Measurements from ENCODE around the gene ZMIZ1. TPM values are rescaled to one million over a fixed set of nuclear protein-coding genes. Genes with fewer than 3 reads are reported as not detected.

The ZMIZ1 gene
- polyA plus RNA-seq, 1 donor from 2014 or later, result 4.6 TPM

GRCh38 chr10:79129361-79129997, 60.7 kb downstream of the ZMIZ1 start:
- Mint-ChIP-seq H3K27ac (peak overlapping the region in 1 of 3 donors; percentile 47), H3K4me3 (no peak overlapping the region), H3K36me3 (no peaks in the 10 kb centered on the region), H3K4me1 (no peaks in the 10 kb centered on the region), H3K27me3 (peaks cover 7% of the 10 kb centered on the region), H3K9me3 (peaks cover 0 to 2% (median 0%) of the 10 kb centered on the region in 3 donors)

- no peaks in the 10 kb centered on the region for H3K36me3 Mint-ChIP-seq
- H3K4me3 Mint-ChIP-seq, result no peak overlapping the region
- H3K27me3 Mint-ChIP-seq, result peaks cover 7% of the 10 kb centered on the region
- H3K9me3 Mint-ChIP-seq, result peaks cover 0 to 2% (median 0%) of the 10 kb centered on the region in 3 donors
- no peak overlapping the region for H3K27ac Mint-ChIP-seq
- no peaks in the 10 kb centered on the region for H3K4me1 Mint-ChIP-seq
These were observed 61.5 kb downstream of the ZMIZ1 start for GRCh38 chr10:79130255-79130654.

- peak overlapping the region in 1 of 3 donors; percentile 90 for H3K27ac Mint-ChIP-seq
- H3K9me3 Mint-ChIP-seq, result peaks cover 0 to 2% (median 0%) of the 10 kb centered on the region in 3 donors
- H3K4me3 Mint-ChIP-seq, result no peak overlapping the region
- no peaks in the 10 kb centered on the region for H3K36me3 Mint-ChIP-seq
- peaks cover 7% of the 10 kb centered on the region for H3K27me3 Mint-ChIP-seq
- no peaks in the 10 kb centered on the region for H3K4me1 Mint-ChIP-seq
These were observed 62.1 kb downstream of the ZMIZ1 start for GRCh38 chr10:79130846-79131245.

- peaks cover 3 to 5% (median 5%) of the 10 kb centered on the region in 3 donors for H3K4me1 Mint-ChIP-seq
- no peak overlapping the region for H3K4me3 Mint-ChIP-seq
- no peaks in the 10 kb centered on the region for H3K36me3 Mint-ChIP-seq
- H3K27me3 Mint-ChIP-seq, result peaks cover 7% of the 10 kb centered on the region
- peaks cover 0 to 2% (median 0%) of the 10 kb centered on the region in 3 donors for H3K9me3 Mint-ChIP-seq
- H3K27ac Mint-ChIP-seq, result no peak overlapping the region
These were observed 63.3 kb downstream of the ZMIZ1 start for GRCh38 chr10:79131836-79132631.

- Mint-ChIP-seq H3K27ac (peak overlapping the region in 1 of 3 donors; percentile 63), H3K27me3 (peaks cover 7% of the 10 kb centered on the region), H3K36me3 (no peaks in the 10 kb centered on the region), H3K9me3 (peaks cover 0 to 2% (median 0%) of the 10 kb centered on the region in 3 donors), H3K4me1 (peaks cover 3 to 9% (median 8%) of the 10 kb centered on the region in 3 donors), H3K4me3 (no peak overlapping the region)
These were observed 64.1 kb downstream of the ZMIZ1 start for GRCh38 chr10:79132681-79133381.

DNA sequence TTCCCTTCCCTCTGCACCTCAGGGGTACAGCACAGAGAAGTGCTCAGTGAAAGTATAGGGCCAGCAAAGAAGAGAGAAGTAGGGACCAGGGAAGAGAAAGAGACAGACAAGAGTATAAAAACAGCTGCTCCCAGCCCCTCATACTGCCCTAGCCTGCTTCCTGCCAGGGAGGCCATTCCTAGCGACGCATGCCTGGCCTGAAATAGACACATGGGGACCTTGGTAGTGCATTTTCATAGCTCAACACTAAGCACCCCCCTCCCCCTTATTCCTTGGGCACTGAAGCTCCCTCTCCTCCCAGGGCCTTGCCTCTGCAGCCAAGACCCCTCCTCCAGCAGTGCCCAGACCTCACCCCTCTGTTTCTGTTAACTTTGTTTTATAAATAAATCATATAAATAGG, 64.7 kb downstream of the ZMIZ1 start:
- peaks cover 3 to 12% (median 11%) of the 10 kb centered on the region in 3 donors for H3K4me1 Mint-ChIP-seq
- H3K4me3 Mint-ChIP-seq, result no peak overlapping the region

GRCh38 chr10:79135790-79136189, 67.0 kb downstream of the ZMIZ1 start:
- no peaks in the 10 kb centered on the region for H3K36me3 Mint-ChIP-seq
- H3K4me1 Mint-ChIP-seq, result peaks cover 3 to 12% (median 11%) of the 10 kb centered on the region in 3 donors
- H3K27ac Mint-ChIP-seq, result no peak overlapping the region
- H3K9me3 Mint-ChIP-seq, result peaks cover 0 to 2% (median 0%) of the 10 kb centered on the region in 3 donors
- no peak overlapping the region for H3K4me3 Mint-ChIP-seq
- H3K27me3 Mint-ChIP-seq, result peaks cover 9% of the 10 kb centered on the region

More for the DNA sequence above, 64.7 kb downstream of the ZMIZ1 start:
- H3K27ac Mint-ChIP-seq, result no peak overlapping the region
- peaks cover 0 to 2% (median 0%) of the 10 kb centered on the region in 3 donors for H3K9me3 Mint-ChIP-seq
- peaks cover 7% of the 10 kb centered on the region for H3K27me3 Mint-ChIP-seq
- no peaks in the 10 kb centered on the region for H3K36me3 Mint-ChIP-seq

- H3K4me3 Mint-ChIP-seq, result no peak overlapping the region
These were observed 67.7 kb downstream of the ZMIZ1 start for GRCh38 chr10:79136236-79137005.

DNA sequence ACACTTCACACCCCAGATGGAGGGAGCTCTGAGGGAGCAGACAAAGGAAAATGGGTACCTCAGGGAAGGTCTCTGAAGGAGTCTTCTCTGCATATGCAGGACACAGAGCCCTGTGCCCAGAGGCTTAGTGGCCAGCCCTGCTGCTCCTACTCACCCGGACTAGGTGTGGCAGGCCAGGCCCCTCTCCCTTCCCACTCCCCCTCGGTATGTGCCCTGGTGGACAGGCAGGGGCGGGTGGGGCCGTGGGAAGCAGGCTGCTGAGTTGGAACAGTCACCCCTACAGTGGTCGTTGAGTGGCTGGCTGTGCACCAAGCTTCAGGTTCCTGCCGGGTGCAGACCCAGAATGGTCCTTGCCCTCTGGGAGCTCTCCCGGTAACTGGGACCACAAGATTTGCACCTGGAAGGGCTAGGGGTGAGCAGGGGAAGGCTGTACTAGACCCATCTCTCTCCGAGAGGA, 68.6 kb downstream of the ZMIZ1 start:
- peaks cover 0 to 2% (median 0%) of the 10 kb centered on the region in 3 donors for H3K9me3 Mint-ChIP-seq
- H3K27me3 Mint-ChIP-seq, result peaks cover 7% of the 10 kb centered on the region
- peak overlapping the region in 2 of 4 donors; percentile 60 to 77 for H3K4me3 Mint-ChIP-seq
- H3K4me1 Mint-ChIP-seq, result peaks cover 3 to 14% (median 12%) of the 10 kb centered on the region in 3 donors
- no peak overlapping the region for H3K27ac Mint-ChIP-seq
- no peaks in the 10 kb centered on the region for H3K36me3 Mint-ChIP-seq

More at GRCh38 chr10:79136236-79137005, 67.7 kb downstream of the ZMIZ1 start:
- no peaks in the 10 kb centered on the region for H3K36me3 Mint-ChIP-seq
- peaks cover 3 to 12% (median 11%) of the 10 kb centered on the region in 3 donors for H3K4me1 Mint-ChIP-seq
- peaks cover 0 to 2% (median 0%) of the 10 kb centered on the region in 3 donors for H3K9me3 Mint-ChIP-seq
- no peak overlapping the region for H3K27ac Mint-ChIP-seq
- H3K27me3 Mint-ChIP-seq, result peaks cover 9% of the 10 kb centered on the region

DNA sequence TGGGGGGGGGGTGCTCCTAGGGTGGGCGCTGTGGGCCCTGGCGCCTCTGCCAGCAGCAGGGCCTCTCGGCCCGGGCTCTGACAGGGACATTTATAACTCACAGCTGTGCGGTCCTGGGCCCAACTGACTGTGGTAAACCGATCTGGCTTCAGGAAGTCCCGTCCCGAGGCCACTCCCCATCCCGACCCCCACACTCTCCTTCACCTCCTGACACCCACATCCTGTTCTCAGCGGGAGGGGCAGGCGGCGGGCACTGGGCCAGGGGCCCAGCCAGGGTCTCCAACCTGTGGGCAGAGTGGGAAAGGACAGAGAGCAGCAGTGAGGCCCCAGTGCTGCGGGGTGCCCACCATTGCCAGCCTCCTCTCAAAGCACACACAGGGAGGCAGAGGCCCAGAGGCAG, 69.1 kb downstream of the ZMIZ1 start:
- Mint-ChIP-seq H3K4me3 (no peak overlapping the region), H3K36me3 (no peaks in the 10 kb centered on the region), H3K27ac (no peak overlapping the region), H3K27me3 (peaks cover 7% of the 10 kb centered on the region), H3K4me1 (peaks cover 3 to 14% (median 12%) of the 10 kb centered on the region in 3 donors), H3K9me3 (peaks cover 0 to 2% (median 0%) of the 10 kb centered on the region in 3 donors)

GRCh38 chr10:79138449-79139123, 69.8 kb downstream of the ZMIZ1 start:
- Mint-ChIP-seq H3K4me1 (peaks cover 3 to 14% (median 12%) of the 10 kb centered on the region in 3 donors), H3K4me3 (peak overlapping the region in 2 of 4 donors; percentile 47 to 74), H3K27ac (no peak overlapping the region), H3K9me3 (no peaks in the 10 kb centered on the region), H3K27me3 (peaks cover 3% of the 10 kb centered on the region), H3K36me3 (no peaks in the 10 kb centered on the region)

GRCh38 chr10:79139124-79139835, 70.5 kb downstream of the ZMIZ1 start:
- H3K4me3 Mint-ChIP-seq, result peak overlapping the region in 2 of 4 donors; percentile 47 to 74
- peaks cover 2% of the 10 kb centered on the region for H3K27me3 Mint-ChIP-seq
- peaks cover 3 to 14% (median 12%) of the 10 kb centered on the region in 3 donors for H3K4me1 Mint-ChIP-seq
- H3K9me3 Mint-ChIP-seq, result no peaks in the 10 kb centered on the region
- H3K27ac Mint-ChIP-seq, result no peak overlapping the region
- H3K36me3 Mint-ChIP-seq, result no peaks in the 10 kb centered on the region

DNA sequence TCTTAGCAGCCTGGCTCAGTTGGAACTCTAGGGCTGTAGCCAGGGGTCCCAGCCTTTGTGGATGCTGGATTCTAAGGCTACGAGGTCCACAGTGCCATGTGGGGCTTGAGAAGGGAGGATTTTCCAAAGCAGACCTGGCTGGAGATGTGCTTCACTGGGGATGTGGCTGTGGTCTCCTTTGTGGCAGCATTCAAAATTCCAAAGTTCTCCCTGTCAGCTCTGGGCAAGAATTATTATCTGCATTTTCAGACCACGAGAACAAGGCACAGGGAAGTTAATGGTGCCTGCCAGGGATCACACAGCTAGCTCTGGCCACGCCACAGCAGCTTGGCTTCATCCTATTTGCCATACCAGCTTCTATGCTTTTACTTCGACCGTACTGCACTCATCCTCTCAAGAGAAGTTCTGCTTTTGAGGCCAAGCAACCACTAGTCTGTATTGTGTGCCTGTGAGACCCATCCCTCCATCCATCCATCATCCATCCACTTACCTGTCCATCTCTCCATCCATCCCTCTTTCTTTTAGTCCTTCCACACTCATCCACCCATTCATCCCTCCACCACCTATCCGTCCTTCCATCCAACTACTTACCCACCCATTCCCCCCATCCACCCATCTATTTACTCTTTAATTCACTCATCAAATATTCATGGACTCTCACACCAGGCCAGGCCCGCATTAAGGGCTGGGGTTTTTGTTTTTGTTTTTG, 71.5 kb downstream of the ZMIZ1 start:
- peak overlapping the region in 1 of 3 donors; percentile 59 for H3K27ac Mint-ChIP-seq

More for the DNA sequence above, 71.5 kb downstream of the ZMIZ1 start:
- no peaks in the 10 kb centered on the region for H3K9me3 Mint-ChIP-seq
- H3K27me3 Mint-ChIP-seq, result peaks cover 11% of the 10 kb centered on the region
- H3K4me1 Mint-ChIP-seq, result peaks cover 3 to 17% (median 16%) of the 10 kb centered on the region in 3 donors
- H3K36me3 Mint-ChIP-seq, result no peaks in the 10 kb centered on the region
- peak overlapping the region in 1 of 4 donors; percentile 70 for H3K4me3 Mint-ChIP-seq

Measured in IgD-negative memory B cell (primary cell).